Transverse colon (tissue), 4 donors: ENCODE measurements around the gene MTHFD1L. TPM values are rescaled to one million over a fixed set of nuclear protein-coding genes. Genes with fewer than 3 reads are reported as not detected.
A peak's percentile ranks its signal among the peaks of the same experiment; 100 is the strongest.

Experiments
- DNase-seq: peaks from one replicate; pipeline ENCODE4 v3.0.0-alpha.2; 2019
- H3K27ac ChIP-seq, 4 donors: fragments of 200-600 bp; sonication (generic); 2 replicates each; pipeline ENCODE4 v1.5.1; 2016 to 2018; ENCODE audit warnings: inconsistent platforms in 4 of 4
- H3K27me3 ChIP-seq: fragments of 200-600 bp; sonication (generic); 2 replicates; pipeline ENCODE4 v1.5.1; 2017; ENCODE audit warnings: inconsistent platforms
- H3K36me3 ChIP-seq, 4 donors: fragments of 200-600 bp; sonication (generic); 2 replicates each; pipeline ENCODE4 v1.5.1; 2017 to 2019; ENCODE audit warnings: inconsistent platforms in 4 of 4
- H3K4me1 ChIP-seq, 4 donors: fragments of 200-600 bp; sonication (generic); 2 replicates each; pipeline ENCODE4 v1.5.1; 2017 to 2020; ENCODE audit warnings: inconsistent platforms in 4 of 4
- H3K4me3 ChIP-seq, 4 donors: fragments of 200-600 bp; sonication (generic); 1 replicate in 1 of 4; 2 replicates in 3 of 4; pipeline versions ENCODE4 v1.5.1 to v1.6.1; 2017 to 2019; ENCODE audit warnings: inconsistent platforms in 4 of 4
- H3K9me3 ChIP-seq, 2 donors: fragments of 200-600 bp; sonication (generic); 2 replicates each; pipeline ENCODE4 v1.5.1; 2017 to 2019; ENCODE audit warnings: inconsistent platforms in 2 of 2
- EP300 ChIP-seq: sonication (generic); formaldehyde crosslinking; IDR thresholded peaks from one replicate; pipeline ENCODE4 v1.6.1; 2017; ENCODE audit warnings: antibody characterized with exemption, low read depth
- POLR2A ChIP-seq: fragments of 450-650 bp; IDR thresholded peaks from one replicate; pipeline ENCODE4 v1.6.1; 2016; ENCODE audit warnings: antibody characterized with exemption, mild to moderate bottlenecking, moderate library complexity
- POLR2AphosphoS5 ChIP-seq, 3 donors: sonication (generic); formaldehyde crosslinking; IDR thresholded peaks; one replicate each; pipeline ENCODE4 v1.6.1; 2016; ENCODE audit warnings: antibody characterized with exemption in 3 of 3
- WGBS, 2 donors: methylation state at CpG; one replicate each; pipeline ENCODE4 v1.1.5; 2018; ENCODE audit warnings: low coverage in 1 of 2; 5-methylcytosine and 5-hydroxymethylcytosine counted together
- in situ Hi-C, 4 donors: fragments of 200-750 bp; cut with MboI; loops; one replicate each; pipeline versions ENCODE4 v1.15.0 to v1.15.1; 2017; ENCODE audit warnings: low sequenced_read_pairs in 3 of 4, low pct_ligation_motif_present in 1 of 4, low pct_unique_long_range_greater_than_20kb in 1 of 4
- intact Hi-C: fragments of 100-400 bp; cut with DNase I; formaldehyde crosslinking; loops from one replicate; pipeline ENCODE4 v1.15.1; 2023; ENCODE audit warnings: low total_unique reads
- total RNA-seq, 4 donors: library from RNA; depleted of rRNA; stranded (reverse); fragments of >200 nt; gene quantifications; one replicate each; pipeline ENCODE4 v1.1.0, GENCODE V29; 2016
- TF ChIP-seq, protein P1 (sequence below), 5 experiments: fragments of 200-600 bp in 3 of 5; fragments of 450-650 bp in 2 of 5; sonication (generic) in 3 of 5; IDR thresholded peaks; 1 replicate in 2 of 5; 2 replicates in 3 of 5; pipeline ENCODE4 v1.5.1; 2016 to 2017; ENCODE audit warnings: antibody characterized with exemption in 5 of 5, inconsistent platforms in 3 of 5, mild to moderate bottlenecking in 2 of 5, moderate library complexity in 1 of 5

Gene MTHFD1L
- total RNA-seq, 4 donors from 2014 or later, result 0.82 to 10.1 (median 5.4) TPM

DNA sequence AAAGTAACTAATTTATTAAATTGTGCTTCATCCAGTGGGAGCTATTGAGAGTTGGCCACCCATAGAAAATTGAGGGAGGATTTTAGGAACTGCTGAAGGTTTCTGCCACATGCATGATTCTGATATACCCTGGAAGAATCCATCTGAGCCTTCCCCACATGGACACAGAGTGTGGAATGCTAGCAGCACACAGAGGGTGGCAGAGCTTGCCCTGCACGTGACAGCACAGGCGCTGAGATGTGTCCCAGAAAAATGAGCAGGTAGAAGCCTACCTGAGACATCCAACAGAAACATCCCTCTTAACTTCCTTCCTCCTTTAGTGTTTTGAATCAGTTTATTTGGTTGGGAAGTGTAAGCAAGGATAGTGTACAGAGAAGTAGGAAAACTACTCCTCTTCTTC is 96.9 kb downstream of the MTHFD1L start:
- DNase-seq, result no peak
- Histone ChIP-seq H3K27me3 (no peaks in the 10 kb centered on the region), H3K9me3 (no peaks in the 10 kb centered on the region), H3K4me3 (no peak overlapping the region), H3K4me1 (peaks cover 0 to 3% (median 0%) of the 10 kb centered on the region in 4 donors), H3K27ac (no peak overlapping the region), H3K36me3 (no peaks in the 10 kb centered on the region)
- 98 to 100% methylated on average over 2 of the region's 2 CpGs for WGBS, 2 donors
- in situ Hi-C loops, result no loop called here
- no peak for TF ChIP-seq POLR2A
- TF ChIP-seq POLR2AphosphoS5 (IDR thresholded peaks at IDR 0.05), result no peak
- TF ChIP-seq, protein P1, sequence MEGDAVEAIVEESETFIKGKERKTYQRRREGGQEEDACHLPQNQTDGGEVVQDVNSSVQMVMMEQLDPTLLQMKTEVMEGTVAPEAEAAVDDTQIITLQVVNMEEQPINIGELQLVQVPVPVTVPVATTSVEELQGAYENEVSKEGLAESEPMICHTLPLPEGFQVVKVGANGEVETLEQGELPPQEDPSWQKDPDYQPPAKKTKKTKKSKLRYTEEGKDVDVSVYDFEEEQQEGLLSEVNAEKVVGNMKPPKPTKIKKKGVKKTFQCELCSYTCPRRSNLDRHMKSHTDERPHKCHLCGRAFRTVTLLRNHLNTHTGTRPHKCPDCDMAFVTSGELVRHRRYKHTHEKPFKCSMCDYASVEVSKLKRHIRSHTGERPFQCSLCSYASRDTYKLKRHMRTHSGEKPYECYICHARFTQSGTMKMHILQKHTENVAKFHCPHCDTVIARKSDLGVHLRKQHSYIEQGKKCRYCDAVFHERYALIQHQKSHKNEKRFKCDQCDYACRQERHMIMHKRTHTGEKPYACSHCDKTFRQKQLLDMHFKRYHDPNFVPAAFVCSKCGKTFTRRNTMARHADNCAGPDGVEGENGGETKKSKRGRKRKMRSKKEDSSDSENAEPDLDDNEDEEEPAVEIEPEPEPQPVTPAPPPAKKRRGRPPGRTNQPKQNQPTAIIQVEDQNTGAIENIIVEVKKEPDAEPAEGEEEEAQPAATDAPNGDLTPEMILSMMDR (IDR thresholded peaks at IDR 0.05), result no peak
- TF ChIP-seq EP300, result no peak
- intact Hi-C loops, result no loop called here

GRCh38 chr6:150964765-150965164 is 99.3 kb downstream of the MTHFD1L start:
- WGBS, 2 donors, result 92% methylated on average over 2 of the region's 2 CpGs; no CpG with 5 or more reads in 1 of the 2 donors
- no peaks in the 10 kb centered on the region for H3K9me3 ChIP-seq
- TF ChIP-seq POLR2A (no peak), EP300 (no peak)
- H3K4me1 ChIP-seq, result no peaks in the 10 kb centered on the region
- H3K4me3 ChIP-seq, result no peak overlapping the region
- no peaks in the 10 kb centered on the region for H3K27me3 ChIP-seq
- DNase-seq, result no peak
- no peak overlapping the region for H3K27ac ChIP-seq
- intact Hi-C loops (no loop called here), in situ Hi-C loops (no loop called here)
- no peaks in the 10 kb centered on the region for H3K36me3 ChIP-seq

GRCh38 chr6:150966786-150967185 is 101.3 kb downstream of the MTHFD1L start:
- Histone ChIP-seq H3K4me3 (no peak overlapping the region), H3K27me3 (no peaks in the 10 kb centered on the region), H3K27ac (no peak overlapping the region), H3K9me3 (no peaks in the 10 kb centered on the region), H3K4me1 (no peaks in the 10 kb centered on the region), H3K36me3 (no peaks in the 10 kb centered on the region)
- intact Hi-C loops (no loop called here), in situ Hi-C loops (no loop called here)
- peak; percentile 11 for DNase-seq
- TF ChIP-seq, protein P1 (IDR thresholded peaks at IDR 0.05), result no peak
- TF ChIP-seq EP300 (no peak), POLR2AphosphoS5 (IDR thresholded peaks at IDR 0.05) (no peak), POLR2A (no peak)
- 46 to 47% methylated on average over 4 to 6 of the region's 6 CpGs for WGBS, 2 donors

DNA sequence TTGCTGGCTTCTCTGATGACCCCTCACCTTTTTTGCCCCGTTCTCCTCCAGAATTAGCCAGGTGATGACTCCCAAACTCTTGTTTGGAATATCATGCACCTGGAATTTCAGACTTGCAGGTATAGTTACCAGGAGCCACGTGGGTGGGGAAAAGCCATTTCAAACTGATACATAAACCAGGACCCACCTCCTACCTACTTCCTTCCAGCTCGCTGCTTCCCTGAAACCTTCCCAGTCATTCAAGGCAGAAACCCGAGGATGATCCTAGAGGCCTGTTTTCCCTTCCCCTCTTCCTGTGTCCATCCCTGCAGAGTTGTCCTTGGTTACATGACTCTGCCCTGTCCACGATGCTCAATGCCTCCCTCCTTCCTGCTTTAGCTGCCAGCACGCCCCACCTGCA is 101.9 kb downstream of the MTHFD1L start:
- DNase-seq, result no peak
- H3K4me1 ChIP-seq, result no peaks in the 10 kb centered on the region
- H3K36me3 ChIP-seq, result no peaks in the 10 kb centered on the region
- WGBS, 2 donors, result 88 to 91% methylated on average over 4 to 6 of the region's 6 CpGs
- TF ChIP-seq POLR2A, result no peak
- no peak for TF ChIP-seq POLR2AphosphoS5 (IDR thresholded peaks at IDR 0.05)
- TF ChIP-seq EP300, result no peak
- TF ChIP-seq, protein P1 (IDR thresholded peaks at IDR 0.05), result no peak
- H3K9me3 ChIP-seq, result no peaks in the 10 kb centered on the region
- intact Hi-C loops (no loop called here), in situ Hi-C loops (no loop called here)
- H3K4me3 ChIP-seq, result no peak overlapping the region
- no peaks in the 10 kb centered on the region for H3K27me3 ChIP-seq
- no peak overlapping the region for H3K27ac ChIP-seq

GRCh38 chr6:150967910-150968309 is 102.4 kb downstream of the MTHFD1L start:
- H3K27me3 ChIP-seq, result no peaks in the 10 kb centered on the region
- in situ Hi-C loops, result no loop called here
- no peaks in the 10 kb centered on the region for H3K36me3 ChIP-seq
- H3K27ac ChIP-seq, result no peak overlapping the region
- TF ChIP-seq POLR2A, result no peak
- TF ChIP-seq POLR2AphosphoS5 (IDR thresholded peaks at IDR 0.05), result no peak
- TF ChIP-seq, protein P1 (IDR thresholded peaks at IDR 0.05), result no peak
- TF ChIP-seq EP300, result no peak
- WGBS, 2 donors, result 80 to 96% methylated on average over 3 to 8 of the region's 8 CpGs
- no peak for DNase-seq
- no peak overlapping the region for H3K4me3 ChIP-seq
- intact Hi-C loops, result no loop called here
- no peaks in the 10 kb centered on the region for H3K9me3 ChIP-seq
- no peaks in the 10 kb centered on the region for H3K4me1 ChIP-seq
